ENCODE results near the gene PPM1M.
A peak's percentile ranks its signal among the peaks of the same experiment; 100 is the strongest.

The PPM1M gene

GRCh38 chr3:52216585-52217408 is 28.8 kb upstream of the PPM1M start:
- no peak for DNase-seq

GRCh38 chr3:52217409-52217805 is 28.2 kb upstream of the PPM1M start:
- DNase-seq, result no peak

- DNase-seq, result no peak
Observed at GRCh38 chr3:52218026-52218425, 27.5 kb upstream of the PPM1M start.

- no peak for DNase-seq
Observed at GRCh38 chr3:52218454-52218853, 27.1 kb upstream of the PPM1M start.

- DNase-seq, result no peak
Observed at GRCh38 chr3:52218937-52219650, 26.5 kb upstream of the PPM1M start.

- DNase-seq, result peak; percentile 87 to 90
Observed at GRCh38 chr3:52220380-52221026, 25.1 kb upstream of the PPM1M start.

GRCh38 chr3:52221141-52221562 is 24.4 kb upstream of the PPM1M start:
- no peak for DNase-seq

- no peak for DNase-seq
Observed at GRCh38 chr3:52221563-52222318, 23.8 kb upstream of the PPM1M start.

GRCh38 chr3:52222319-52223221 is 23.0 kb upstream of the PPM1M start:
- DNase-seq, result no peak

GRCh38 chr3:52223449-52224408 is 21.8 kb upstream of the PPM1M start:
- no peak for DNase-seq

- DNase-seq, result peak; percentile 78
Observed at GRCh38 chr3:52225452-52226228, 19.9 kb upstream of the PPM1M start, which contains the start of gene TLR9. TLR9 (minus strand) TSS chr3:52225645; CDS start chr3:52225529, 116 bp downstream.

GRCh38 chr3:52226229-52226817 is 19.2 kb upstream of the PPM1M start:
- no peak for DNase-seq

- DNase-seq, result no peak
Observed at GRCh38 chr3:52227117-52227516, 18.4 kb upstream of the PPM1M start.

GRCh38 chr3:52227766-52228165 is 17.8 kb upstream of the PPM1M start:
- no peak for DNase-seq

GRCh38 chr3:52228266-52228665 is 17.3 kb upstream of the PPM1M start:
- DNase-seq, result no peak

GRCh38 chr3:52228751-52229291 is 16.7 kb upstream of the PPM1M start:
- DNase-seq, result no peak

GRCh38 chr3:52229656-52230055 is 15.9 kb upstream of the PPM1M start:
- no peak for DNase-seq

- no peak for DNase-seq
Observed at GRCh38 chr3:52230461-52230860, 15.1 kb upstream of the PPM1M start.

GRCh38 chr3:52230889-52231499 is 14.6 kb upstream of the PPM1M start:
- no peak for DNase-seq

Measured in AML-193 (cell line).